Activated naive CD8-positive, alpha-beta T cell treated with anti-CD3 and anti-CD28 coated beads, Interleukin-2, amount 50 U/mL, for 16 hours (primary cell): Measurements from ENCODE around the gene SNF8.
"Not testable (repeated sequence)": the region's sequence is repeated elsewhere in the genome, so short reads cannot be mapped to it uniquely, and the experiment has no call there.

ENCODE experiments used
- DNase-seq: peaks from one replicate; pipeline ENCODE4 v3.0.0-alpha.2; 2020; ENCODE audit warnings: low read depth, low spot score

SNF8 gene

GRCh38 chr17:48944515-48945260 lies at the start of gene SNF8:
Gene SNF8, minus strand, starts transcription at chr17:48944842. Its CDS starts 108 bp downstream, at chr17:48944734.
- DNase-seq, result peak; percentile 83

GRCh38 chr17:48993951-48994350 lies 49.3 kb upstream of the SNF8 start:
- no peak for DNase-seq

GRCh38 chr17:48993305-48993704 lies 48.7 kb upstream of the SNF8 start:
- no peak for DNase-seq

GRCh38 chr17:48992444-48992843 lies 47.8 kb upstream of the SNF8 start:
- no peak for DNase-seq

- no peak for DNase-seq
These were observed 46.3 kb upstream of the SNF8 start for GRCh38 chr17:48990882-48991357.

- no peak for DNase-seq
These were observed 44.5 kb upstream of the SNF8 start for GRCh38 chr17:48989100-48989499.

- no peak for DNase-seq
These were observed 41.0 kb upstream of the SNF8 start for GRCh38 chr17:48985436-48986245.

- no peak for DNase-seq
These were observed 37.4 kb upstream of the SNF8 start for GRCh38 chr17:48981927-48982539.

- DNase-seq, result no peak
These were observed 29.2 kb upstream of the SNF8 start for GRCh38 chr17:48973806-48974205.

GRCh38 chr17:48972749-48973097 lies 28.1 kb upstream of the SNF8 start:
- DNase-seq, result no peak

GRCh38 chr17:48970865-48971687 lies 26.4 kb upstream of the SNF8 start:
- no peak for DNase-seq

GRCh38 chr17:48970224-48970623 lies 25.6 kb upstream of the SNF8 start:
- no peak for DNase-seq

GRCh38 chr17:48961516-48962233 lies 17.0 kb upstream of the SNF8 start:
- no peak for DNase-seq

- no peak for DNase-seq
These were observed 16.3 kb upstream of the SNF8 start for GRCh38 chr17:48960834-48961515.

- no peak for DNase-seq
These were observed 9.7 kb upstream of the SNF8 start for GRCh38 chr17:48954300-48954755.

GRCh38 chr17:48952904-48953303 lies 8.3 kb upstream of the SNF8 start:
- DNase-seq, result no peak

GRCh38 chr17:48951572-48951971 lies 6.9 kb upstream of the SNF8 start:
- no peak for DNase-seq

GRCh38 chr17:48945261-48945651 lies 614 bp upstream of the SNF8 start:
- DNase-seq, result not testable (repeated sequence)

- no peak for DNase-seq
These were observed 11.6 kb downstream of the SNF8 start for GRCh38 chr17:48933035-48933434.

- no peak for DNase-seq
These were observed 14.2 kb downstream of the SNF8 start for GRCh38 chr17:48930435-48930873.
